Spleen (tissue), 11 donors: ENCODE measurements around the gene TET3. TPM values are rescaled to one million over a fixed set of nuclear protein-coding genes. Genes with fewer than 3 reads are reported as not detected.
"Not testable (repeated sequence)": the region's sequence is repeated elsewhere in the genome, so short reads cannot be mapped to it uniquely, and the experiment has no call there.

Experiments
- DNase-seq: peaks from one replicate; pipeline ENCODE4 v3.0.0-alpha.2; 2020
- H3K27ac ChIP-seq, 8 donors: fragments of 200-600 bp; sonication (generic) in 7 of 8; 1 replicate in 4 of 8; 2 replicates in 4 of 8; pipeline versions ENCODE4 v1.5.0 to v1.8.0; 2016 to 2021; ENCODE audit warnings: inconsistent platforms in 4 of 8, mild to moderate bottlenecking in 4 of 8, moderate library complexity in 1 of 8
- H3K27me3 ChIP-seq, 7 donors: fragments of 200-600 bp; sonication (generic) in 6 of 7; replicated peaks in 1 of 7; 1 replicate in 4 of 7; 2 replicates in 3 of 7; pipeline versions ENCODE4 v1.5.0 to v1.8.0; 2016 to 2021; ENCODE audit warnings: inconsistent platforms in 3 of 7, mild to moderate bottlenecking in 1 of 7
- H3K36me3 ChIP-seq, 6 donors: fragments of 200-600 bp; sonication (generic) in 5 of 6; 1 replicate in 4 of 6; 2 replicates in 2 of 6; pipeline versions ENCODE4 v1.5.0 to v1.8.0; 2016 to 2021; ENCODE audit warnings: inconsistent platforms in 2 of 6
- H3K4me1 ChIP-seq, 6 donors: fragments of 200-600 bp; sonication (generic) in 5 of 6; 1 replicate in 3 of 6; 2 replicates in 3 of 6; pipeline versions ENCODE4 v1.5.0 to v1.8.0; 2016 to 2021; ENCODE audit warnings: inconsistent platforms in 3 of 6
- H3K4me3 ChIP-seq, 8 donors: fragments of 200-600 bp; sonication (generic) in 7 of 8; 1 replicate in 4 of 8; 2 replicates in 4 of 8; pipeline versions ENCODE4 v1.5.0 to v1.8.0; 2016 to 2021; ENCODE audit warnings: inconsistent platforms in 4 of 8, mild to moderate bottlenecking in 4 of 8, moderate library complexity in 2 of 8
- H3K9me3 ChIP-seq, 8 donors: fragments of 200-600 bp; sonication (generic) in 7 of 8; 1 replicate in 4 of 8; 2 replicates in 4 of 8; pipeline versions ENCODE4 v1.5.0 to v1.8.0; 2016 to 2021; ENCODE audit warnings: inconsistent platforms in 4 of 8
- POLR2A ChIP-seq, 3 donors: fragments of 450-650 bp; IDR thresholded peaks; one replicate each; pipeline ENCODE4 v1.5.1; 2017; ENCODE audit warnings: antibody characterized with exemption in 3 of 3, mild to moderate bottlenecking in 1 of 3
- POLR2AphosphoS5 ChIP-seq, 3 donors: sonication (generic); formaldehyde crosslinking; IDR thresholded peaks; one replicate each; pipeline ENCODE4 v1.5.1; 2017; ENCODE audit warnings: antibody characterized with exemption in 3 of 3
- WGBS, 5 donors: extraction: QIAGEN DNeasy Blood & Tissue Kit in 3 of 5; methylation state at CpG; one replicate each; pipeline versions ENCODE4 v1.1.5 to v1.1.7; 2013 to 2018; 5-methylcytosine and 5-hydroxymethylcytosine counted together
- intact Hi-C: fragments of 100-400 bp; cut with DNase I; formaldehyde crosslinking; loops from one replicate; pipeline ENCODE4 v1.15.0; 2023; ENCODE audit warnings: low total_unique reads
- polyA plus RNA-seq, 3 donors: library from polyadenylated mRNA; stranded (reverse); fragments of 200-250 nt; gene quantifications; one replicate each; pipeline ENCODE4 v1.2.1, GENCODE V29; 2013
- total RNA-seq, 7 donors: library from RNA; depleted of rRNA in 3 of 7; stranded (reverse); fragments of >200 nt in 3 of 7; fragmentation: NEBNext Ultra II Directional in 4 of 7; extraction: Animal tissue kit (Norgen Biotek cat#: 25700) in 4 of 7; gene quantifications; one replicate each; pipeline versions ENCODE4 v1.1.0 to v1.2.1, GENCODE V29; 2016 to 2021
- TF ChIP-seq, protein P1 (sequence below), 11 experiments: fragments of 200-600 bp in 7 of 11; fragments of 450-650 bp in 4 of 11; sonication (generic) in 4 of 11; IDR thresholded peaks in 8 of 11; conservative IDR thresholded peaks in 3 of 11; 1 replicate in 7 of 11; 2 replicates in 4 of 11; pipeline versions ENCODE4 v1.4.0 to v1.8.0; 2016 to 2021; ENCODE audit warnings: antibody characterized with exemption in 11 of 11, inconsistent platforms in 4 of 11, mild to moderate bottlenecking in 1 of 11
- donor health status: healthy with polysubstance abuse.
- donor health status: DM: no; HTN: no; CAD: no; lungs with moderate emphysema.
- donor health status: DM: no; HTN: no; CAD: no.
- donor health status: Bipolar disorder and iron deficiency.
- donor health status: healthy.
- donor health status: DM: no; HTN: no; CAD: no.
- donor health status: DM: yes; HTN: yes; CAD: no.

The TET3 gene
- total and polyA plus RNA-seq, 10 donors, result 1.6 to 27.6 (median 19.9) TPM

- no peak for TF ChIP-seq POLR2AphosphoS5 (IDR thresholded peaks at IDR 0.05)
- no peak for TF ChIP-seq POLR2A (IDR thresholded peaks at IDR 0.05)
- TF ChIP-seq, protein P1, sequence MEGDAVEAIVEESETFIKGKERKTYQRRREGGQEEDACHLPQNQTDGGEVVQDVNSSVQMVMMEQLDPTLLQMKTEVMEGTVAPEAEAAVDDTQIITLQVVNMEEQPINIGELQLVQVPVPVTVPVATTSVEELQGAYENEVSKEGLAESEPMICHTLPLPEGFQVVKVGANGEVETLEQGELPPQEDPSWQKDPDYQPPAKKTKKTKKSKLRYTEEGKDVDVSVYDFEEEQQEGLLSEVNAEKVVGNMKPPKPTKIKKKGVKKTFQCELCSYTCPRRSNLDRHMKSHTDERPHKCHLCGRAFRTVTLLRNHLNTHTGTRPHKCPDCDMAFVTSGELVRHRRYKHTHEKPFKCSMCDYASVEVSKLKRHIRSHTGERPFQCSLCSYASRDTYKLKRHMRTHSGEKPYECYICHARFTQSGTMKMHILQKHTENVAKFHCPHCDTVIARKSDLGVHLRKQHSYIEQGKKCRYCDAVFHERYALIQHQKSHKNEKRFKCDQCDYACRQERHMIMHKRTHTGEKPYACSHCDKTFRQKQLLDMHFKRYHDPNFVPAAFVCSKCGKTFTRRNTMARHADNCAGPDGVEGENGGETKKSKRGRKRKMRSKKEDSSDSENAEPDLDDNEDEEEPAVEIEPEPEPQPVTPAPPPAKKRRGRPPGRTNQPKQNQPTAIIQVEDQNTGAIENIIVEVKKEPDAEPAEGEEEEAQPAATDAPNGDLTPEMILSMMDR (IDR thresholded peaks at IDR 0.05 in 8 of 11, conservative IDR thresholded peaks at IDR 0.05 in 3 of 11), result no peak
- Histone ChIP-seq H3K27ac (no peak overlapping the region), H3K4me3 (no peak overlapping the region), H3K9me3 (no peaks in the 10 kb centered on the region), H3K4me1 (peaks cover 0 to 86% (median 19%) of the 10 kb centered on the region in 6 donors), H3K36me3 (peaks cover 0 to 94% (median 10%) of the 10 kb centered on the region in 6 donors), H3K27me3 (no peaks in the 10 kb centered on the region)
- WGBS, 5 donors, result 79 to 90% (median 84%) methylated on average over 5 of the region's 5 CpGs
- no peak for DNase-seq
- intact Hi-C loops, result no loop called here
Measured at GRCh38 chr2:73938718-73939352, 45.9 kb upstream of the TET3 start.

- Histone ChIP-seq H3K4me1 (peaks cover 0 to 87% (median 22%) of the 10 kb centered on the region in 6 donors), H3K4me3 (no peak overlapping the region), H3K27me3 (no peaks in the 10 kb centered on the region), H3K27ac (no peak overlapping the region), H3K9me3 (no peaks in the 10 kb centered on the region), H3K36me3 (peaks cover 0 to 94% (median 9%) of the 10 kb centered on the region in 6 donors)
- DNase-seq, result no peak
- TF ChIP-seq POLR2AphosphoS5 (IDR thresholded peaks at IDR 0.05) (no peak), POLR2A (IDR thresholded peaks at IDR 0.05) (no peak)
- TF ChIP-seq, protein P1 (IDR thresholded peaks at IDR 0.05 in 8 of 11, conservative IDR thresholded peaks at IDR 0.05 in 3 of 11), result no peak
- intact Hi-C loops, result no loop called here
- 70 to 88% (median 83%) methylated on average over 2 of the region's 2 CpGs for WGBS, 5 donors
Measured at GRCh38 chr2:73939419-73939818, 45.3 kb upstream of the TET3 start.

GRCh38 chr2:73940066-73940465, 44.6 kb upstream of the TET3 start:
- Histone ChIP-seq H3K4me1 (peaks cover 0 to 88% (median 25%) of the 10 kb centered on the region in 6 donors), H3K36me3 (peaks cover 2 to 94% (median 12%) of the 10 kb centered on the region in 6 donors)
- H3K4me3 ChIP-seq, H3K9me3 ChIP-seq, H3K27ac ChIP-seq, intact Hi-C loops, H3K27me3 ChIP-seq, DNase-seq: not testable (repeated sequence)
- 93 to 100% (median 100%) methylated on average over 1 of the region's 1 CpG for WGBS, 5 donors

- Histone ChIP-seq H3K4me3 (no peak overlapping the region), H3K27me3 (no peaks in the 10 kb centered on the region), H3K36me3 (peaks cover 2 to 94% (median 26%) of the 10 kb centered on the region in 6 donors), H3K9me3 (no peaks in the 10 kb centered on the region), H3K27ac (no peak overlapping the region), H3K4me1 (peaks cover 0 to 76% (median 18%) of the 10 kb centered on the region in 6 donors)
- intact Hi-C loops, result no loop called here
- WGBS, 5 donors, result 66 to 70% (median 68%) methylated on average over 2 of the region's 2 CpGs
- TF ChIP-seq POLR2A (IDR thresholded peaks at IDR 0.05) (no peak), POLR2AphosphoS5 (IDR thresholded peaks at IDR 0.05) (no peak)
- TF ChIP-seq, protein P1 (IDR thresholded peaks at IDR 0.05 in 8 of 11, conservative IDR thresholded peaks at IDR 0.05 in 3 of 11), result no peak
- no peak for DNase-seq
Measured at GRCh38 chr2:73942664-73943063, 42.0 kb upstream of the TET3 start.
